Activated gamma-delta T cell (primary cell): ENCODE measurements around the gene SKIL.

Experiments used
- DNase-seq: peaks from one replicate; lab custom pipeline; 2025; lab: John Stamatoyannopoulos, UW

Gene SKIL

GRCh38 chr3:170437696-170438407 is 80.3 kb downstream of the SKIL start:
- DNase-seq = no peak

GRCh38 chr3:170438836-170439235 is 81.3 kb downstream of the SKIL start:
- no peak for DNase-seq

- no peak for DNase-seq
Measured at GRCh38 chr3:170440344-170440743, 82.8 kb downstream of the SKIL start.

GRCh38 chr3:170441412-170441811 is 83.9 kb downstream of the SKIL start:
- DNase-seq = no peak

- DNase-seq = no peak
Measured at GRCh38 chr3:170442947-170443346, 85.4 kb downstream of the SKIL start.

- DNase-seq = no peak
Measured at GRCh38 chr3:170443457-170443856, 85.9 kb downstream of the SKIL start.
